ENCODE data around the gene SETD1A. TPM values are rescaled to one million over a fixed set of nuclear protein-coding genes. Genes with fewer than 3 reads are reported as not detected.

SETD1A gene
- total and polyA plus RNA-seq, 9 of the 15 experiments (the other 6 are each of a cell fraction or from before 2014, with no cell fraction given) = 0.08 to 36.0 (median 4.2) TPM

GRCh38 chr16:30941600-30942425 is 15.7 kb upstream of the SETD1A start (continued):
- TF ChIP-seq, protein P1, sequence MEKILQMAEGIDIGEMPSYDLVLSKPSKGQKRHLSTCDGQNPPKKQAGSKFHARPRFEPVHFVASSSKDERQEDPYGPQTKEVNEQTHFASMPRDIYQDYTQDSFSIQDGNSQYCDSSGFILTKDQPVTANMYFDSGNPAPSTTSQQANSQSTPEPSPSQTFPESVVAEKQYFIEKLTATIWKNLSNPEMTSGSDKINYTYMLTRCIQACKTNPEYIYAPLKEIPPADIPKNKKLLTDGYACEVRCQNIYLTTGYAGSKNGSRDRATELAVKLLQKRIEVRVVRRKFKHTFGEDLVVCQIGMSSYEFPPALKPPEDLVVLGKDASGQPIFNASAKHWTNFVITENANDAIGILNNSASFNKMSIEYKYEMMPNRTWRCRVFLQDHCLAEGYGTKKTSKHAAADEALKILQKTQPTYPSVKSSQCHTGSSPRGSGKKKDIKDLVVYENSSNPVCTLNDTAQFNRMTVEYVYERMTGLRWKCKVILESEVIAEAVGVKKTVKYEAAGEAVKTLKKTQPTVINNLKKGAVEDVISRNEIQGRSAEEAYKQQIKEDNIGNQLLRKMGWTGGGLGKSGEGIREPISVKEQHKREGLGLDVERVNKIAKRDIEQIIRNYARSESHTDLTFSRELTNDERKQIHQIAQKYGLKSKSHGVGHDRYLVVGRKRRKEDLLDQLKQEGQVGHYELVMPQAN (IDR thresholded peaks at IDR 0.05; ENCODE audit: borderline replicate concordance) = no peak
- TF ChIP-seq CEBPZ (IDR thresholded peaks at IDR 0.05; ENCODE audit: borderline replicate concordance, low read depth, low read length) = no peak
- TF ChIP-seq ZMIZ1 (IDR thresholded peaks at IDR 0.05; ENCODE audit: low read depth in 2 of 2, low read length in 2 of 2) = no peak
- no peak for TF ChIP-seq SAFB2 (IDR thresholded peaks at IDR 0.05; ENCODE audit: borderline replicate concordance, low read depth, low read length, severe bottlenecking)
- no peak for TF ChIP-seq HNRNPL (IDR thresholded peaks at IDR 0.05; ENCODE audit: low read depth, low read length)
- TF ChIP-seq ZNF184 (CRISPR knock-in tag; IDR thresholded peaks at IDR 0.05) = no peak
- TF ChIP-seq KLF10 (CRISPR knock-in tag; IDR thresholded peaks at IDR 0.05) = no peak
- no peak for TF ChIP-seq ZFPM2 (CRISPR knock-in tag; IDR thresholded peaks at IDR 0.05)
- TF ChIP-seq ZSCAN32 (CRISPR knock-in tag; IDR thresholded peaks at IDR 0.05) = no peak
- TF ChIP-seq JUNB (CRISPR knock-in tag; conservative IDR thresholded peaks at IDR 0.05) = no peak
- no peak for TF ChIP-seq HIVEP1 (CRISPR knock-in tag; IDR thresholded peaks at IDR 0.05)
- no peak for TF ChIP-seq C11orf30 (IDR thresholded peaks at IDR 0.05; ENCODE audit: low read depth)
- TF ChIP-seq ETV1 (tag; conservative IDR thresholded peaks at IDR 0.05; ENCODE audit: low read depth) = peak; percentile 71
- no peak for TF ChIP-seq ZNF174 (CRISPR knock-in tag; IDR thresholded peaks at IDR 0.05)
- no peak; the same call in 1 of the 2 replicates for TF ChIP-seq TCF3 (CRISPR knock-in tag; IDR thresholded peaks at IDR 0.05)
- TF ChIP-seq ZNF274 (IDR thresholded peaks at IDR 0.05; ENCODE audit: borderline replicate concordance, low read depth, low read length) = no peak
- no peak for TF ChIP-seq NEUROD1 (IDR thresholded peaks at IDR 0.05; ENCODE audit: borderline replicate concordance, low read depth, low read length, partially characterized antibody)
- no peak for TF ChIP-seq TAL1 (IDR thresholded peaks at IDR 0.05)
- TF ChIP-seq NONO (IDR thresholded peaks at IDR 0.05; ENCODE audit: low read depth in 2 of 2, low read length in 1 of 2) = no peak
